Activated CD8-positive, alpha-beta T cell treated with anti-CD3 and anti-CD28 coated beads for 36 hours (primary cell): ENCODE results near the gene QRFP. TPM values are rescaled to one million over a fixed set of nuclear protein-coding genes. Genes with fewer than 3 reads are reported as not detected.

Experiments used
- ATAC-seq: fragments of 200-7000 bp; cut with Tn5 transposase; one replicate; pipeline ENCODE4 v1.10.0; 2021; ENCODE audit warnings: mild to moderate bottlenecking, moderate library complexity
- CTCF ChIA-PET: fragments of 350-600 bp; sonication (Branson Sonifier 250); formaldehyde crosslinking; loops from one replicate; lab custom pipeline; 2021; ENCODE audit warnings: antibody characterized with exemption; lab: Charles Lee
- POLR2A ChIA-PET: fragments of 350-600 bp; sonication (Branson Sonifier 250); formaldehyde crosslinking; loops from one replicate; lab custom pipeline; 2021; ENCODE audit warnings: antibody characterized with exemption; lab: Charles Lee
- DNase-seq: peaks from one replicate; pipeline ENCODE4 v3.0.0-alpha.2; 2020
- H3K27ac Mint-ChIP-seq: one replicate; pipeline ENCODE4 v1.8.0; 2021; ENCODE audit warnings: mild to moderate bottlenecking, mixed read lengths
- H3K27me3 Mint-ChIP-seq: one replicate; pipeline ENCODE4 v1.8.0; 2021; ENCODE audit warnings: mixed read lengths
- H3K36me3 Mint-ChIP-seq: one replicate; pipeline ENCODE4 v1.8.0; 2021; ENCODE audit warnings: low read depth, mixed read lengths
- H3K4me1 Mint-ChIP-seq: one replicate; pipeline ENCODE4 v1.8.0; 2021; ENCODE audit warnings: low read depth, mixed read lengths
- H3K4me3 Mint-ChIP-seq: one replicate; pipeline ENCODE4 v1.8.0; 2021; ENCODE audit warnings: mild to moderate bottlenecking, moderate library complexity, mixed read lengths
- H3K9me3 Mint-ChIP-seq: one replicate; pipeline ENCODE4 v1.8.0; 2021; ENCODE audit warnings: mixed read lengths
- CTCF ChIP-seq: fragments of 200-600 bp; IDR thresholded peaks from one replicate; pipeline ENCODE4 v1.8.0; 2022; ENCODE audit warnings: antibody characterized with exemption, mild to moderate bottlenecking
- intact Hi-C: fragments of 100-400 bp; cut with micrococcal nuclease; formaldehyde crosslinking; loops from one replicate; pipeline ENCODE4 v1.10.0; 2022
- total RNA-seq, 2 experiments: library from RNA; stranded (reverse); gene quantifications; one replicate each; pipeline ENCODE4 v1.2.3, GENCODE V29; 2021

QRFP gene
- total RNA-seq, 2 experiments from 2014 or later, result not detected

DNA sequence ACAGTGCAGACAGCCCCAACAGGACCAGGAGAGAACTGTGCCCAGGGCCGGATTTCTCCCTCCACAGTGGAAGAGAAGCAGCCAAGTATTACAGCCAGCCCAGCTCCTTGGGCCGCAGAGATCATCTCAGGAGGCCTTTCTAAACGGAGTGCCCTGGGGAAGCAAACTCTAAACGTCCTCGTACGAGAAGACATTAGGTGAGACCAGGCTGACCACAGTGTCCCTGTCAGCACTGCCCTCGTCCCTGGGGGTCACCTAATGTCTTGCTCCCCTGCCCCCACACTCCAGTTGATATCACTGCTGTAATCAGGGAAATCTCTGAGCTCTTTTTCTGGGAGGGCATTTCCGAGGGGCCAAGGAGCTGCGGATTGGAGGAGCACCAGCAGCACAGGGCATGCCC, 6.5 kb downstream of the QRFP start:
- Mint-ChIP-seq H3K36me3 (peaks cover 1% of the 10 kb centered on the region), H3K4me1 (no peaks in the 10 kb centered on the region), H3K9me3 (no peaks in the 10 kb centered on the region), H3K4me3 (no peak overlapping the region), H3K27ac (no peak overlapping the region), H3K27me3 (no peaks in the 10 kb centered on the region)
- POLR2A ChIA-PET, result no interaction called here
- DNase-seq (no peak), ATAC-seq (no peak)
- CTCF ChIA-PET, result interaction anchor here (1.0 kb wide), 2 partner anchors 10 to 189 kb away, joined by 3 read pairs; no protein-coding TSS in a partner anchor
- intact Hi-C loops, result no loop called here
- no peak for TF ChIP-seq CTCF

GRCh38 chr9:130888146-130888885, 8.3 kb downstream of the QRFP start:
- Mint-ChIP-seq H3K36me3 (peaks cover 4% of the 10 kb centered on the region), H3K27me3 (no peaks in the 10 kb centered on the region), H3K4me1 (no peaks in the 10 kb centered on the region), H3K4me3 (no peak overlapping the region), H3K9me3 (no peaks in the 10 kb centered on the region), H3K27ac (no peak overlapping the region)
- ATAC-seq (no peak), DNase-seq (no peak)
- POLR2A ChIA-PET, result no interaction called here
- TF ChIP-seq CTCF, result no peak
- CTCF ChIA-PET, result interaction anchor here (1.0 kb wide), 1 partner anchor 158 kb away, joined by 3 read pairs; no protein-coding TSS in a partner anchor
- intact Hi-C loops, result no loop called here

DNA sequence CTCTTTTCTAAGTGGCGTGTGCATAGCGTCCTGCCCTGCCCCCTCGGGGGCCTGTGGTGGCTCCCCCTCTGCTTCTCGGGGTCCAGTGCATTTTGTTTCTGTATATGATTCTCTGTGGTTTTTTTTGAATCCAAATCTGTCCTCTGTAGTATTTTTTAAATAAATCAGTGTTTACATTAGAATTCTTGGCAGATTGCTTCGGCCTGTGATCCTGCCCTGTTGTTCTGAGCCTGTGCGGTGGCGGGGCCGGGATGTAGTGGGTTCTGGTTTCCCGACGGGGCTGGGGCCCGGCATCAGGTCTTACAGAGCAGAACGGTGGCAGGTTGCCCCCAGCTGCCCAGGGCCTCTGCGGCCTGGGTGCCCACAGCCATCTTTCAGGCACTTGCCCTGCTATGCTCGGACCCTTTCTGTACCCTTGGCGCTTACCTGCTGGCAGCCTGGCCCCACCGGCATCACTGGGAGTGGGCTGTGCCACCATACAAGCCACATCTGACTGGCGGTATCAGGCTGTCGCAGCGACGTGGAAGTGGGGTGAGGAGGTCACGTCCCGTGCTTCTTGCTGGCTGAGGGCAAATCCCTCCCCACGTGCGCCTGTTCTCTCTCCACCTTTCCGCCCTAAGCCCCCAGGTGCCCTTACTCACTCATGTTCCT, 9.0 kb downstream of the QRFP start:
- no peak for TF ChIP-seq CTCF
- ChIA-PET POLR2A (no interaction called here), CTCF (no interaction called here)
- H3K36me3 Mint-ChIP-seq, result peaks cover 4% of the 10 kb centered on the region
- DNase-seq, result no peak
- intact Hi-C loops, result no loop called here
- no peaks in the 10 kb centered on the region for H3K27me3 Mint-ChIP-seq
- no peak overlapping the region for H3K4me3 Mint-ChIP-seq
- ATAC-seq, result no peak
- H3K9me3 Mint-ChIP-seq, result no peaks in the 10 kb centered on the region
- H3K27ac Mint-ChIP-seq, result no peak overlapping the region
- H3K4me1 Mint-ChIP-seq, result no peaks in the 10 kb centered on the region

GRCh38 chr9:130886981-130887380, 9.6 kb downstream of the QRFP start:
- Mint-ChIP-seq H3K4me1 (no peaks in the 10 kb centered on the region), H3K27ac (no peak overlapping the region), H3K4me3 (no peak overlapping the region), H3K27me3 (no peaks in the 10 kb centered on the region), H3K9me3 (no peaks in the 10 kb centered on the region), H3K36me3 (peaks cover 4% of the 10 kb centered on the region)
- CTCF ChIA-PET, result no interaction called here
- DNase-seq (no peak), ATAC-seq (no peak)
- intact Hi-C loops, result no loop called here
- POLR2A ChIA-PET, result no interaction called here
- no peak for TF ChIP-seq CTCF
